B cell (primary cell): ENCODE results near the gene PXMP2. TPM values are rescaled to one million over a fixed set of nuclear protein-coding genes. Genes with fewer than 3 reads are reported as not detected.

ENCODE experiments used
- ATAC-seq: fragments of 200-7000 bp; cut with Tn5 transposase; one replicate; pipeline ENCODE4 v1.10.0; 2021; ENCODE audit warnings: low read depth, mild to moderate bottlenecking, moderate number of reproducible peaks, moderate library complexity
- CTCF ChIA-PET: fragments of 350-600 bp; sonication (Branson Sonifier 250); formaldehyde crosslinking; loops from one replicate; lab custom pipeline; 2021; ENCODE audit warnings: antibody characterized with exemption, inconsistent platforms; lab: Charles Lee
- POLR2A ChIA-PET: fragments of 350-600 bp; sonication (Branson Sonifier 250); formaldehyde crosslinking; loops from one replicate; lab custom pipeline; 2021; ENCODE audit warnings: antibody characterized with exemption; lab: Charles Lee
- DNase-seq: peaks from one replicate; pipeline ENCODE4 v3.0.0; 2013
- H2AFZ ChIP-seq: 2 replicates; pipeline ENCODE4 v1.6.1; 2012; ENCODE audit warnings: mild to moderate bottlenecking, low read depth, low read length; ENCODE audit not compliant: insufficient read depth, poor library complexity, severe bottlenecking
- H3K27ac ChIP-seq, 2 donors: 1 replicate in 1 of 2; 2 replicates in 1 of 2; pipeline ENCODE4 v1.5.1; 2012 to 2013; ENCODE audit warnings: low read length in 2 of 2, mild to moderate bottlenecking in 2 of 2, moderate library complexity in 1 of 2
- H3K27me3 ChIP-seq, 4 experiments: fragments of 200-600 bp in 1 of 4; sonication (generic) in 1 of 4; replicated peaks in 1 of 4; 1 replicate in 2 of 4; 2 replicates in 2 of 4; pipeline versions ENCODE4 v1.6.1 to v1.7.0; 2013 to 2016; ENCODE audit warnings: low read length in 3 of 4, mild to moderate bottlenecking in 2 of 4, mixed read lengths in 1 of 4, moderate library complexity in 1 of 4; ENCODE audit not compliant: insufficient read depth in 4 of 4, control insufficient read depth in 3 of 4; ENCODE audit errors: control extremely low read depth in 1 of 4
- H3K36me3 ChIP-seq, 2 experiments: replicated peaks in 1 of 2; 1 replicate in 1 of 2; 2 replicates in 1 of 2; pipeline versions ENCODE4 v1.6.1 to v1.7.1; 2013; ENCODE audit warnings: low read length in 1 of 2; ENCODE audit not compliant: insufficient read depth in 2 of 2, control insufficient read depth in 1 of 2; ENCODE audit errors: control extremely low read depth in 1 of 2, extremely low read depth in 1 of 2
- H3K4me1 ChIP-seq, 2 donors: fragments of 200-600 bp in 1 of 2; sonication (generic) in 1 of 2; 1 replicate in 1 of 2; 2 replicates in 1 of 2; pipeline versions ENCODE4 v1.5.1 to v1.6.1; 2013 to 2017; ENCODE audit warnings: low read length in 2 of 2; ENCODE audit not compliant: control insufficient read depth in 2 of 2, insufficient read depth in 2 of 2
- H3K4me2 ChIP-seq: replicated peaks from 2 replicates; pipeline ENCODE3; 2012; ENCODE audit warnings: mild to moderate bottlenecking, low read depth, low read length; ENCODE audit not compliant: poor library complexity, severe bottlenecking
- H3K4me3 ChIP-seq, 5 experiments: fragments of 200-600 bp in 1 of 5; sonication (generic) in 1 of 5; 1 replicate in 3 of 5; 2 replicates in 2 of 5; pipeline versions ENCODE4 v1.5.1 to v1.7.0; 2011 to 2016; ENCODE audit warnings: low read length in 4 of 5, mild to moderate bottlenecking in 4 of 5, low read depth in 2 of 5, control low read depth in 1 of 5, moderate library complexity in 1 of 5; ENCODE audit not compliant: insufficient read depth in 1 of 5; ENCODE audit errors: control extremely low read depth in 1 of 5, extremely low read depth in 1 of 5
- H3K79me2 ChIP-seq: fragments of 200-600 bp; sonication (generic); one replicate; pipeline ENCODE4 v1.6.0; 2016; ENCODE audit warnings: low read length; ENCODE audit not compliant: control insufficient read depth, insufficient read depth
- H3K9ac ChIP-seq: fragments of 200-600 bp; sonication (generic); 2 replicates; pipeline ENCODE4 v1.6.1; 2017; ENCODE audit warnings: mild to moderate bottlenecking, low read length, moderate library complexity
- H3K9me3 ChIP-seq, 3 donors: one replicate each; pipeline versions ENCODE4 v1.6.1 to v1.7.1; 2013; ENCODE audit warnings: low read length in 2 of 3; ENCODE audit not compliant: control insufficient read depth in 2 of 3, insufficient read depth in 1 of 3; ENCODE audit errors: control extremely low read depth in 1 of 3
- H4K20me1 ChIP-seq: 2 replicates; pipeline ENCODE4 v1.6.0; 2012; ENCODE audit warnings: mild to moderate bottlenecking, low read length; ENCODE audit not compliant: insufficient read depth, control insufficient read depth, poor library complexity, severe bottlenecking
- H3K27ac Mint-ChIP-seq: one replicate; pipeline ENCODE4 v1.8.0; 2021; ENCODE audit warnings: mixed read lengths
- H3K27me3 Mint-ChIP-seq: one replicate; pipeline ENCODE4 v1.8.0; 2021; ENCODE audit warnings: mixed read lengths
- H3K4me1 Mint-ChIP-seq: one replicate; pipeline ENCODE4 v1.8.0; 2021; ENCODE audit warnings: mixed read lengths
- H3K4me3 Mint-ChIP-seq: one replicate; pipeline ENCODE4 v1.8.0; 2021; ENCODE audit warnings: mixed read lengths
- H3K9me3 Mint-ChIP-seq: one replicate; pipeline ENCODE4 v1.8.0; 2022; ENCODE audit warnings: mixed read lengths; ENCODE audit not compliant: insufficient read depth
- EZH2 ChIP-seq: IDR thresholded peaks from 2 replicates; pipeline ENCODE4 v1.6.1; 2012; ENCODE audit warnings: borderline replicate concordance, low read depth, mild to moderate bottlenecking, moderate library complexity, low read length; ENCODE audit not compliant: insufficient read depth, poor library complexity, severe bottlenecking
- WGBS: methylation state at CpG from one replicate; pipeline ENCODE4 v1.1.5; 2013; ENCODE audit warnings: missing lambda C conversion rate; ENCODE audit not compliant: insufficient coverage; 5-methylcytosine and 5-hydroxymethylcytosine counted together
- intact Hi-C: fragments of 100-400 bp; cut with micrococcal nuclease; formaldehyde crosslinking; loops from one replicate; pipeline ENCODE4 v1.10.0; 2022
- polyA plus RNA-seq: library from polyadenylated mRNA; depleted of rRNA; stranded (reverse); fragments of >200 nt; gene quantifications from 2 replicates; pipeline ENCODE4 v1.2.3, GENCODE V29; 2012
- total RNA-seq, 2 donors: library from RNA; stranded (reverse); fragments of 120-200 nt in 1 of 2; gene quantifications; 1 replicate in 1 of 2; 2 replicates in 1 of 2; pipeline versions ENCODE4 v1.2.3 to v1.2.4, GENCODE V29; 2013 to 2022
- TF ChIP-seq, protein P1 (sequence below): fragments of 200-600 bp; IDR thresholded peaks from one replicate; pipeline ENCODE4 v1.8.0; 2022; ENCODE audit warnings: antibody characterized with exemption, mild to moderate bottlenecking

The PXMP2 gene
- total and polyA plus RNA-seq, 2 donors (not counting 1 experiment from before 2014, with no cell fraction given), result 4.3 to 10.2 TPM

DNA sequence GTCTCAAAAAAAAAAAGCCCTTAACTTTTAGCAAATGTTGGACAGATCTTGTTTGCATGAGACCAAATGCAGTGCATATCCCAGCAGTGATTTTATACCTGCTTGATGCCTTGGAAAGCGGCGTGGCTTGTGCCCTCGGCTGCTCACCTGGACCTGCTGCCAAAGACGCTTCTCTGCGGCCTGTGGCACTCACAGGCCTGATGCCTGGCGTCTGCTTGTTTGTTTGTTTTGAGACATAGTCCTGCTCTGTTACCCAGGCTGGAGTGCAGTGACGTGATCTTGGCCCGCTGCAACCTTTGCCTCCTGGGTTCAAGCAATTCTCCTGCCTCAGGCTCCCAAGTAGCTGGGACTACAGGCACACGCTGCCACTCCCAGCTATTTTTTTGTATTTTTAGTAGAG, 28.5 kb downstream of the PXMP2 start:
- no peak for DNase-seq
- peaks cover 51% of the 10 kb centered on the region for H3K79me2 ChIP-seq
- H3K9me3 Mint-ChIP-seq, result no peaks in the 10 kb centered on the region
- H3K36me3 ChIP-seq, result peaks cover 2 to 48% of the 10 kb centered on the region in 2 experiments
- H3K27me3 Mint-ChIP-seq, result no peaks in the 10 kb centered on the region
- H4K20me1 ChIP-seq, result peaks cover 65% of the 10 kb centered on the region
- no peak overlapping the region for H3K4me2 ChIP-seq
- peaks cover 4 to 12% of the 10 kb centered on the region in 2 donors for H3K4me1 ChIP-seq
- ATAC-seq, result no peak
- intact Hi-C loops, result no loop called here
- no peaks in the 10 kb centered on the region for H3K9me3 ChIP-seq
- no peak for TF ChIP-seq EZH2
- TF ChIP-seq, protein P1, sequence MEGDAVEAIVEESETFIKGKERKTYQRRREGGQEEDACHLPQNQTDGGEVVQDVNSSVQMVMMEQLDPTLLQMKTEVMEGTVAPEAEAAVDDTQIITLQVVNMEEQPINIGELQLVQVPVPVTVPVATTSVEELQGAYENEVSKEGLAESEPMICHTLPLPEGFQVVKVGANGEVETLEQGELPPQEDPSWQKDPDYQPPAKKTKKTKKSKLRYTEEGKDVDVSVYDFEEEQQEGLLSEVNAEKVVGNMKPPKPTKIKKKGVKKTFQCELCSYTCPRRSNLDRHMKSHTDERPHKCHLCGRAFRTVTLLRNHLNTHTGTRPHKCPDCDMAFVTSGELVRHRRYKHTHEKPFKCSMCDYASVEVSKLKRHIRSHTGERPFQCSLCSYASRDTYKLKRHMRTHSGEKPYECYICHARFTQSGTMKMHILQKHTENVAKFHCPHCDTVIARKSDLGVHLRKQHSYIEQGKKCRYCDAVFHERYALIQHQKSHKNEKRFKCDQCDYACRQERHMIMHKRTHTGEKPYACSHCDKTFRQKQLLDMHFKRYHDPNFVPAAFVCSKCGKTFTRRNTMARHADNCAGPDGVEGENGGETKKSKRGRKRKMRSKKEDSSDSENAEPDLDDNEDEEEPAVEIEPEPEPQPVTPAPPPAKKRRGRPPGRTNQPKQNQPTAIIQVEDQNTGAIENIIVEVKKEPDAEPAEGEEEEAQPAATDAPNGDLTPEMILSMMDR, result no peak
- no peak overlapping the region for H2AFZ ChIP-seq
- no peak overlapping the region for H3K27ac ChIP-seq
- H3K4me1 Mint-ChIP-seq, result peaks cover 7% of the 10 kb centered on the region
- no peak overlapping the region for H3K9ac ChIP-seq
- 94% methylated on average over 9 of the region's 9 CpGs for whole genome bisulfite sequencing
- no peaks in the 10 kb centered on the region for H3K27me3 ChIP-seq
- POLR2A ChIA-PET, result interaction anchor here (0.7 kb wide), 1 partner anchor 779 kb away, joined by 7 read pairs; no protein-coding TSS in a partner anchor
- H3K4me3 Mint-ChIP-seq, result no peak overlapping the region
- CTCF ChIA-PET, result no interaction called here
- H3K27ac Mint-ChIP-seq, result no peak overlapping the region
- H3K4me3 ChIP-seq, result no peak overlapping the region

GRCh38 chr12:132716356-132716755, 29.0 kb downstream of the PXMP2 start:
- H3K4me1 Mint-ChIP-seq, result peaks cover 7% of the 10 kb centered on the region
- ATAC-seq, result no peak
- Histone ChIP-seq H3K27me3 (no peaks in the 10 kb centered on the region), H3K79me2 (peaks cover 46% of the 10 kb centered on the region), H3K4me1 (peaks cover 4 to 10% of the 10 kb centered on the region in 2 donors), H4K20me1 (peaks cover 69% of the 10 kb centered on the region), H3K27ac (no peak overlapping the region), H2AFZ (no peak overlapping the region), H3K4me2 (no peak overlapping the region), H3K4me3 (no peak overlapping the region), H3K36me3 (peaks cover 2 to 49% of the 10 kb centered on the region in 2 experiments), H3K9me3 (no peaks in the 10 kb centered on the region), H3K9ac (no peak overlapping the region)
- over 99% methylated on average over 9 of the region's 11 CpGs for WGBS
- CTCF ChIA-PET, result interaction anchor here (0.7 kb wide), 1 partner anchor 254 kb away, joined by 3 read pairs; no protein-coding TSS in a partner anchor
- no peaks in the 10 kb centered on the region for H3K9me3 Mint-ChIP-seq
- no peak overlapping the region for H3K27ac Mint-ChIP-seq
- intact Hi-C loops, result no loop called here
- no peak for DNase-seq
- H3K4me3 Mint-ChIP-seq, result no peak overlapping the region
- TF ChIP-seq, protein P1, result no peak
- no peak for TF ChIP-seq EZH2
- H3K27me3 Mint-ChIP-seq, result no peaks in the 10 kb centered on the region
- POLR2A ChIA-PET, result interaction anchor here (0.7 kb wide), 1 partner anchor 779 kb away, joined by 7 read pairs; no protein-coding TSS in a partner anchor
